HG02943 (cell line): ENCODE data around the gene TRIM16.
"Not testable (repeated sequence)": the region's sequence is repeated elsewhere in the genome, so short reads cannot be mapped to it uniquely, and the experiment has no call there.

ENCODE experiments used
- ATAC-seq: cut with Tn5 transposase; IDR thresholded peaks from one replicate; pipeline ENCODE4 v1.9.1; 2021; ENCODE audit warnings: mild to moderate bottlenecking, low read depth, moderate library complexity; ENCODE audit not compliant: unreplicated experiment

Gene TRIM16

GRCh38 chr17:15659236-15659635 lies 24.9 kb downstream of the TRIM16 start:
- no peak for ATAC-seq

GRCh38 chr17:15658296-15658695 lies 25.8 kb downstream of the TRIM16 start:
- ATAC-seq = no peak

- ATAC-seq = no peak
Observed at GRCh38 chr17:15657868-15658267, 26.2 kb downstream of the TRIM16 start.

GRCh38 chr17:15654886-15655561 lies 29.1 kb downstream of the TRIM16 start:
- ATAC-seq = no peak

GRCh38 chr17:15654401-15654800 lies 29.7 kb downstream of the TRIM16 start:
- ATAC-seq = not testable (repeated sequence)

- ATAC-seq = no peak
Observed at GRCh38 chr17:15652960-15653359, 31.2 kb downstream of the TRIM16 start.

- ATAC-seq = no peak
Observed at GRCh38 chr17:15651583-15652110, 32.5 kb downstream of the TRIM16 start.

- ATAC-seq = no peak
Observed at GRCh38 chr17:15650741-15651582, 33.1 kb downstream of the TRIM16 start.

GRCh38 chr17:15649861-15650421 lies 34.2 kb downstream of the TRIM16 start:
- no peak for ATAC-seq

- no peak for ATAC-seq
Observed at GRCh38 chr17:15648386-15648785, 35.7 kb downstream of the TRIM16 start.

- not testable (repeated sequence) for ATAC-seq
Observed at GRCh38 chr17:15645942-15646312, 38.2 kb downstream of the TRIM16 start.

GRCh38 chr17:15645099-15645941 lies 38.8 kb downstream of the TRIM16 start:
- not testable (repeated sequence) for ATAC-seq

GRCh38 chr17:15642505-15643251 lies 41.4 kb downstream of the TRIM16 start:
- ATAC-seq = not testable (repeated sequence)

GRCh38 chr17:15642014-15642413 lies 42.1 kb downstream of the TRIM16 start:
- not testable (repeated sequence) for ATAC-seq

GRCh38 chr17:15630930-15631453 lies 53.1 kb downstream of the TRIM16 start:
- not testable (repeated sequence) for ATAC-seq

- not testable (repeated sequence) for ATAC-seq
Observed at GRCh38 chr17:15629991-15630390, 54.1 kb downstream of the TRIM16 start.

- not testable (repeated sequence) for ATAC-seq
Observed at GRCh38 chr17:15623661-15624209, 60.4 kb downstream of the TRIM16 start.

GRCh38 chr17:15623255-15623654 lies 60.9 kb downstream of the TRIM16 start:
- ATAC-seq = not testable (repeated sequence)

GRCh38 chr17:15622124-15622523 lies 62.0 kb downstream of the TRIM16 start:
- not testable (repeated sequence) for ATAC-seq
